Progenitor cell of endocrine pancreas (in vitro differentiated cells): Measurements from ENCODE around the gene PANK2. TPM values are rescaled to one million over a fixed set of nuclear protein-coding genes. Genes with fewer than 3 reads are reported as not detected.

Experiments
- DNase-seq: peaks from one replicate; pipeline ENCODE4 v3.0.0; 2021; ENCODE audit warnings: low spot score; ENCODE audit not compliant: unreplicated experiment
- H3K27ac Mint-ChIP-seq: 2 replicates; pipeline ENCODE4 v1.8.0; 2021; ENCODE audit warnings: mild to moderate bottlenecking, moderate library complexity, mixed read lengths
- H3K27me3 Mint-ChIP-seq: 2 replicates; pipeline ENCODE4 v1.8.0; 2021; ENCODE audit warnings: mixed read lengths
- H3K36me3 Mint-ChIP-seq: 2 replicates; pipeline ENCODE4 v1.8.0; 2022; ENCODE audit warnings: mixed read lengths; ENCODE audit not compliant: insufficient read depth
- H3K4me1 Mint-ChIP-seq: 2 replicates; pipeline ENCODE4 v1.8.0; 2021; ENCODE audit warnings: low read depth, mixed read lengths
- H3K4me3 Mint-ChIP-seq: 2 replicates; pipeline ENCODE4 v1.8.0; 2021; ENCODE audit warnings: low read depth, mild to moderate bottlenecking, moderate library complexity, mixed read lengths
- H3K9me3 Mint-ChIP-seq: 2 replicates; pipeline ENCODE4 v1.8.0; 2021; ENCODE audit warnings: low read depth, mixed read lengths
- microRNA-seq: library from miRNA; unstranded; fragments of <30 nt; microRNA quantifications from one replicate; pipeline ENCODE4 v1.1.0, GENCODE V29; 2020; ENCODE audit warnings: borderline number of aligned reads; ENCODE audit not compliant: unreplicated experiment
- total RNA-seq: library from RNA; stranded (reverse); gene quantifications from 2 replicates; pipeline ENCODE4 v1.2.1, GENCODE V29; 2021
- TF ChIP-seq, protein P1 (sequence below): fragments of 200-600 bp; sonication (generic); IDR thresholded peaks from one replicate; pipeline ENCODE4 v1.5.0; 2021; ENCODE audit warnings: antibody characterized with exemption, mild to moderate bottlenecking; ENCODE audit not compliant: unreplicated experiment

Gene PANK2
- total RNA-seq, 1 donor from 2014 or later = 53.8 TPM

DNA sequence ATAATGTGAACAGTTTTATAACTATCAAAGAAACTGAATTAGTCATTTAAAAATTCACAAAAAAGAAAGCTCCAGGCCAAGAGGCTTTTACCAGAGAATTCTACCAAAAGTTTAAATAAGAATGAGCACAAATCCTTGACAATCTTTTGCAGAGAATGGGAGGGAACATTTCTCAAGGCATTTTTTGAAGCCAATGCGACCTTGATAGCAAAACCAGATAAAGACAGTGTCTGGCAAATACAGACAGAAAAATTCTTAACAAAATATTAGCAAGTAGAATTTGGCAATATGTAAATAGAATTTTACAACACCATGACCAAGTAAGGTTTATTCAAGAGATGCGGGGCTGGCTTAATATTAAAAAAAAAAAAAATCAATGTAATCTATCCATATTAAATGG is 84.5 kb downstream of the PANK2 start:
- H3K27me3 Mint-ChIP-seq = no peaks in the 10 kb centered on the region
- H3K36me3 Mint-ChIP-seq = peaks cover 6% of the 10 kb centered on the region
- H3K4me3 Mint-ChIP-seq = no peak overlapping the region
- H3K9me3 Mint-ChIP-seq = peaks cover 17% of the 10 kb centered on the region
- TF ChIP-seq, protein P1, sequence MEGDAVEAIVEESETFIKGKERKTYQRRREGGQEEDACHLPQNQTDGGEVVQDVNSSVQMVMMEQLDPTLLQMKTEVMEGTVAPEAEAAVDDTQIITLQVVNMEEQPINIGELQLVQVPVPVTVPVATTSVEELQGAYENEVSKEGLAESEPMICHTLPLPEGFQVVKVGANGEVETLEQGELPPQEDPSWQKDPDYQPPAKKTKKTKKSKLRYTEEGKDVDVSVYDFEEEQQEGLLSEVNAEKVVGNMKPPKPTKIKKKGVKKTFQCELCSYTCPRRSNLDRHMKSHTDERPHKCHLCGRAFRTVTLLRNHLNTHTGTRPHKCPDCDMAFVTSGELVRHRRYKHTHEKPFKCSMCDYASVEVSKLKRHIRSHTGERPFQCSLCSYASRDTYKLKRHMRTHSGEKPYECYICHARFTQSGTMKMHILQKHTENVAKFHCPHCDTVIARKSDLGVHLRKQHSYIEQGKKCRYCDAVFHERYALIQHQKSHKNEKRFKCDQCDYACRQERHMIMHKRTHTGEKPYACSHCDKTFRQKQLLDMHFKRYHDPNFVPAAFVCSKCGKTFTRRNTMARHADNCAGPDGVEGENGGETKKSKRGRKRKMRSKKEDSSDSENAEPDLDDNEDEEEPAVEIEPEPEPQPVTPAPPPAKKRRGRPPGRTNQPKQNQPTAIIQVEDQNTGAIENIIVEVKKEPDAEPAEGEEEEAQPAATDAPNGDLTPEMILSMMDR = no peak
- H3K27ac Mint-ChIP-seq = no peak overlapping the region
- DNase-seq = no peak
- H3K4me1 Mint-ChIP-seq = peaks cover 9% of the 10 kb centered on the region

DNA sequence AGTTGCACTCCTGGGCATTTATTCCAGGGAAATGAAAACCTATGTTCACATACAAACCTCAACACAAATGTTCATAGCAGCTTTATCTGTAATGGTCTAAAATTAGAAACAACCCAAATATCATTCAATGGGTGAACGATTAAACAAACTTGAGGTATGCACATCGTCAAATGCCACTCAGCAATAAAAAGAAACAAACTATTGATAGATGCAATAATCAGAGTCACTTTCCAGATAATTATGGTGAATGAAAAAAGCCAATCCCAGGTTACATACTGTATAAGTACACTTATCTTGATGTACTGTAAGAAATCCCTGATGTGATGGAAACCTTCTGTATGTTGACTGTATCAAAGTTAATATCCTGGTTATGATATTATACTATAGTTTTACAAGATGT is 87.3 kb downstream of the PANK2 start:
- Mint-ChIP-seq H3K27me3 (no peaks in the 10 kb centered on the region), H3K4me1 (peaks cover 8% of the 10 kb centered on the region), H3K36me3 (peaks cover 4% of the 10 kb centered on the region), H3K27ac (no peak overlapping the region), H3K4me3 (no peak overlapping the region), H3K9me3 (peaks cover 14% of the 10 kb centered on the region)
- TF ChIP-seq, protein P1 = no peak
- DNase-seq = no peak

Small RNA genes lying within 50 kb of the gene (microRNA-seq; reads per million reads assigned to microRNA genes)
- gene MIR103A2 (not detected), gene MIR103B2 (not detected)

Other genes starting within 250 kb of the PANK2 start
- not detected in 2 replicates for gene GFRA4, start 226.0 kb upstream of the PANK2 start, total RNA-seq
- gene ADAM33, start 207.4 kb upstream of the PANK2 start, total RNA-seq = 0.47 and 0.67 TPM in 2 replicates
- not detected in 2 replicates for gene SIGLEC1, start 176.8 kb upstream of the PANK2 start, total RNA-seq
- gene HSPA12B, start 156.7 kb upstream of the PANK2 start, total RNA-seq = not detected in 2 replicates
- 18.9 and 20.2 TPM in 2 replicates for gene ADISSP, start 121.6 kb upstream of the PANK2 start, total RNA-seq
- 1.7 and 1.9 TPM in 2 replicates for gene SPEF1, start 107.9 kb upstream of the PANK2 start, total RNA-seq
- gene CENPB, start 102.6 kb upstream of the PANK2 start, total RNA-seq = 49.6 and 53.8 TPM in 2 replicates
- 36.7 and 37.6 TPM in 2 replicates for gene CDC25B, start 93.1 kb upstream of the PANK2 start, total RNA-seq
- gene AP5S1, start 68.8 kb upstream of the PANK2 start, total RNA-seq = 12.3 and 13.2 TPM in 2 replicates
- 42.2 and 43.8 TPM in 2 replicates for gene MAVS, start 42.6 kb upstream of the PANK2 start, total RNA-seq
- 22.3 and 23.6 TPM in 2 replicates for gene RNF24, start 126.2 kb downstream of the PANK2 start, total RNA-seq